C4-2B (cell line): ENCODE measurements around the gene LAMTOR3.

ENCODE experiments used
- H3K27ac ChIP-seq: fragments of 450-650 bp; 2 replicates; pipeline ENCODE4 v1.5.1; 2017
- ZFX ChIP-seq: fragments of 450-650 bp; IDR thresholded peaks from 2 replicates; pipeline ENCODE4 v1.6.1; 2017
- TF ChIP-seq, protein P1 (sequence below): fragments of 450-650 bp; conservative IDR thresholded peaks from 2 replicates; pipeline ENCODE4 v1.5.1; 2017; ENCODE audit warnings: mild to moderate bottlenecking

LAMTOR3 gene

GRCh38 chr4:99853999-99854398, 40.2 kb downstream of the LAMTOR3 start:
- H3K27ac ChIP-seq, result no peak overlapping the region
- no peak for TF ChIP-seq ZFX
- TF ChIP-seq, protein P1, sequence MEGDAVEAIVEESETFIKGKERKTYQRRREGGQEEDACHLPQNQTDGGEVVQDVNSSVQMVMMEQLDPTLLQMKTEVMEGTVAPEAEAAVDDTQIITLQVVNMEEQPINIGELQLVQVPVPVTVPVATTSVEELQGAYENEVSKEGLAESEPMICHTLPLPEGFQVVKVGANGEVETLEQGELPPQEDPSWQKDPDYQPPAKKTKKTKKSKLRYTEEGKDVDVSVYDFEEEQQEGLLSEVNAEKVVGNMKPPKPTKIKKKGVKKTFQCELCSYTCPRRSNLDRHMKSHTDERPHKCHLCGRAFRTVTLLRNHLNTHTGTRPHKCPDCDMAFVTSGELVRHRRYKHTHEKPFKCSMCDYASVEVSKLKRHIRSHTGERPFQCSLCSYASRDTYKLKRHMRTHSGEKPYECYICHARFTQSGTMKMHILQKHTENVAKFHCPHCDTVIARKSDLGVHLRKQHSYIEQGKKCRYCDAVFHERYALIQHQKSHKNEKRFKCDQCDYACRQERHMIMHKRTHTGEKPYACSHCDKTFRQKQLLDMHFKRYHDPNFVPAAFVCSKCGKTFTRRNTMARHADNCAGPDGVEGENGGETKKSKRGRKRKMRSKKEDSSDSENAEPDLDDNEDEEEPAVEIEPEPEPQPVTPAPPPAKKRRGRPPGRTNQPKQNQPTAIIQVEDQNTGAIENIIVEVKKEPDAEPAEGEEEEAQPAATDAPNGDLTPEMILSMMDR, result no peak

- TF ChIP-seq, protein P1, result no peak
- no peak for TF ChIP-seq ZFX
- no peak overlapping the region for H3K27ac ChIP-seq
Measured at GRCh38 chr4:99853190-99853589, 41.0 kb downstream of the LAMTOR3 start.

DNA sequence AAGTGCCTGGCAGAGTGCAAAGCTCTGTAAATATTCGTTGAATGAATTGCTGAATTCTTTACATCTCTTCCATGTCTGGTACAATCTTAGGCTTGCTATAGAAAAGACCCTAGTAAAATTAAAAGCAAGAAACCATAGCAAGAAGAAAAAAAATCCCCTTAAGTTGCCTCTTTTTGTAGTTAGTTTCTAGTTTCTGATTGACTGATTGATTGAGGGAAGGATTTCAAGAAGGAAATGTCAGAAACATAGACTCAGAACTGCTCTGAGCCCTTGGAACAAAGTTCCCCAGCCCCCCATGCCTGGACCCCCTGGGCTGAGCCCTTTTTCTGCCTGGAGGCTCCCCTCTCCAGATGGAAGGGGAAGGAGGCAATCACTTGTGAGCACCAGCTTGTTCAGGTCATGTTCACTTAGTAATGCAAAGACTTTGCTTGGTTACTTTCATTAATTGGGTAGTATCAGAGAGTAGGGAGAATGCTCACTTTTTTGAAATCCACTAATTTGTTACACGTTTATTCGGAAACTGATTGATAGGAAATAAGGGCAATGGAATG, 42.0 kb downstream of the LAMTOR3 start:
- TF ChIP-seq, protein P1, result no peak
- no peak for TF ChIP-seq ZFX
- no peak overlapping the region for H3K27ac ChIP-seq

DNA sequence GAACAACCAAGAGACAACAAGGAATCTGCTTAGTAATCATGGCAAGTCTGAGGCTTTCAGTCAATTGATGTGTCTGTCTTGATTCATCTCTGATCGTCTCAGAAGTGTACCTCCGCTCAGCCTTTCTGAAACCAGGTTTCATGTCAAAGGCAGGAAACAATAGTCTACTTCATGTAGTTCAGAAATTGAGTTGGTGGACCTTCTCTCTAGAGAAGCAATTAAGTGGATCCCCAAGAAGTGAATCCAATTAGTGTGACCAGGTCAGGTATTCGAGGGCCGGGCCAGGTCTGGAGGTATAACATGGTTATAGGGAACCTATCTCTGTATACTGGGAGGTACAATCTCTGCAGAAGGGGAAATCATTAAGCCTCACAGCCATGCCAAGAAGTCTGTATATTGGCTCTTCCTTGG, 45.6 kb downstream of the LAMTOR3 start:
- no peak overlapping the region for H3K27ac ChIP-seq
- TF ChIP-seq, protein P1, result no peak
- no peak for TF ChIP-seq ZFX

DNA sequence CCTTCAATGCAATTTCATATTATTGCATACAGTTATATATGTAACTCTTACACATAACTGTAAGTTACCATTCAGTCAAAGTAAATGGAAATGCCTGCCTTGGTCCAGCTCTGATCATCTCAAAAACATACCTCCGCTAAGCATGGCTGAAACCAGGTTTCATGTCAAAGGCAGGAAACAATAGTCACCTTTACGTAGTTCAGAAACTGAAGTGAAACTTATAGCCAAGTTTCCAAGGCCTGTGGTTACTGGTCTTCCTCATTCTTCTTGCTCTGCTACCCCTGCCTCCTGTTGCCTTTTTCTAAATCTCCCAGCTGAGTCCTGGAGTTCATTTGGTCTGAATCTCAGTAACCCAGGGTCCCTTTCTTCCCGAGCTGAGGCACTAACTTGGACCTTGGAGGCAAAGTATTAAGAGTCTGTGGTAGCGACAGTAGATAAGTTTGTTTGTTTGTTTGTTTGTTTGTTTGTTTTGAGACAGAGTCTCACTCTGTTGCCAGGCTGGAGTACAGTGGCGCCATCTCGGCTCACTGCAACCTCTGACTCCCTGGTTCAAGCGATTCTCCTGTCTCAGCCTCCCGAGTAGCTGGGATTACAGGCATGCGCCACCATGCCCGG, 46.8 kb downstream of the LAMTOR3 start:
- H3K27ac ChIP-seq, result no peak overlapping the region
- TF ChIP-seq ZFX, result no peak
- TF ChIP-seq, protein P1, result no peak

GRCh38 chr4:99846891-99847290, 47.3 kb downstream of the LAMTOR3 start:
- no peak overlapping the region for H3K27ac ChIP-seq
- TF ChIP-seq, protein P1, result no peak
- no peak for TF ChIP-seq ZFX

- no peak overlapping the region for H3K27ac ChIP-seq
- TF ChIP-seq, protein P1, result no peak
- no peak for TF ChIP-seq ZFX
Measured at GRCh38 chr4:99845708-99846469, 48.3 kb downstream of the LAMTOR3 start.
